HL-60 (cell line): Measurements from ENCODE around the gene IRS2.

Experiments used
- DNase-seq, 2 experiments: peaks; one replicate each; pipeline ENCODE4 v3.0.0-alpha.2; 2010 to 2020; ENCODE audit warnings: low read depth in 1 of 2, low spot score in 1 of 2
- H3K27ac ChIP-seq: fragments of 250-450 bp; sonication (Bioruptor Pico); replicated peaks from 2 replicates; pipeline ENCODE4 v1.5.1; 2020; ENCODE audit warnings: mild to moderate bottlenecking, moderate library complexity
- H3K27me3 ChIP-seq: fragments of 250-450 bp; sonication (Bioruptor Pico); 2 replicates; pipeline ENCODE4 v1.5.1; 2021; ENCODE audit warnings: mild to moderate bottlenecking, moderate library complexity; ENCODE audit not compliant: insufficient read depth, poor library complexity, severe bottlenecking
- H3K4me3 ChIP-seq: replicated peaks from 2 replicates; pipeline ENCODE4 v1.5.1; 2011; ENCODE audit warnings: mild to moderate bottlenecking, control low read depth, low read length; ENCODE audit not compliant: insufficient read depth
- CTCF ChIP-seq: IDR thresholded peaks from one replicate; pipeline ENCODE4 v1.5.1; 2011; ENCODE audit warnings: low read length, control low read depth, inconsistent platforms; ENCODE audit not compliant: insufficient read depth
- GABPA ChIP-seq: IDR thresholded peaks from 2 replicates; pipeline ENCODE4 v1.6.1; 2012; ENCODE audit warnings: low read depth
- POLR2AphosphoS5 ChIP-seq: IDR thresholded peaks from 2 replicates; pipeline ENCODE4 v1.6.1; 2012; ENCODE audit warnings: low read depth
- REST ChIP-seq: IDR thresholded peaks from 2 replicates; pipeline ENCODE4 v1.6.1; 2012; ENCODE audit warnings: low read depth; ENCODE audit not compliant: insufficient replicate concordance
- SPI1 ChIP-seq: IDR thresholded peaks from 2 replicates; pipeline ENCODE4 v1.6.1; 2012; ENCODE audit warnings: low read depth, mild to moderate bottlenecking, borderline replicate concordance

Gene IRS2

GRCh38 chr13:109720758-109721184 lies 65.6 kb downstream of the IRS2 start:
- DNase-seq, result no peak
- no peak overlapping the region for H3K4me3 ChIP-seq
- H3K27ac ChIP-seq, result no peak overlapping the region
- no peaks in the 10 kb centered on the region for H3K27me3 ChIP-seq
- no peak for TF ChIP-seq REST
- no peak for TF ChIP-seq GABPA
- TF ChIP-seq SPI1, result no peak
- TF ChIP-seq CTCF, result no peak
- TF ChIP-seq POLR2AphosphoS5, result no peak

GRCh38 chr13:109719962-109720646 lies 66.3 kb downstream of the IRS2 start:
- TF ChIP-seq CTCF (no peak), REST (no peak), GABPA (no peak), SPI1 (no peak), POLR2AphosphoS5 (no peak)
- H3K27me3 ChIP-seq, result no peaks in the 10 kb centered on the region

DNA sequence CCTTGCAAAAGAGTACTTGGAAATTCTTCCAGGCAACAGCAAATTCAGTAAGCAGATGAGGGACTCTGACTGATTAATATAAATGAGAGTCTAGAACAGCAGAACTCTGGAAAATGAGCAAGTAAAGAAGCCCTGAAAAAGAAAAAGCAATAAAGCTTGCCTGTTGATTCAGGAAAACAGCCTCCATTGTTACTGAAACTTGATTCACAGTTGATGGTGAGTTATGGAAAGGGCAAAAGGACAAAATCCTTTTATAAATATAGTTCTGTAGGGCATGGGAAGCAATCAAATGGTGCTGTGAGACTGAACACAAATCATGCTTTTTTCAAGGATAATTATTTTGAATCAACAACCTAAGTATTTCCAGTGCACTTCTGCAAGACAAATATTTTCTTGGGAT lies 67.7 kb downstream of the IRS2 start:
- H3K4me3 ChIP-seq, result no peak overlapping the region
- TF ChIP-seq GABPA (no peak), CTCF (no peak), SPI1 (no peak), POLR2AphosphoS5 (no peak), REST (no peak)
- DNase-seq, result no peak
- H3K27ac ChIP-seq, result no peak overlapping the region
- H3K27me3 ChIP-seq, result no peaks in the 10 kb centered on the region

More at GRCh38 chr13:109719962-109720646, 66.3 kb downstream of the IRS2 start:
- no peak for DNase-seq
- no peak overlapping the region for H3K27ac ChIP-seq
- no peak overlapping the region for H3K4me3 ChIP-seq
